OCI-LY3 (cell line): Measurements from ENCODE around the gene MINDY4.

ENCODE experiments used
- CTCF ChIP-seq: fragments of 200-600, 300-600 bp; sonication (generic); IDR thresholded peaks from 2 replicates; pipeline ENCODE4 v1.5.1; 2014; ENCODE audit warnings: antibody characterized with exemption, low read length, low read depth
- EZH2phosphoT487 ChIP-seq: fragments of 200-600 bp; shearing (Covaris generic); IDR thresholded peaks from 2 replicates; pipeline ENCODE4 v1.6.1; 2018; ENCODE audit warnings: antibody characterized with exemption, mixed run types, low read depth

DNA sequence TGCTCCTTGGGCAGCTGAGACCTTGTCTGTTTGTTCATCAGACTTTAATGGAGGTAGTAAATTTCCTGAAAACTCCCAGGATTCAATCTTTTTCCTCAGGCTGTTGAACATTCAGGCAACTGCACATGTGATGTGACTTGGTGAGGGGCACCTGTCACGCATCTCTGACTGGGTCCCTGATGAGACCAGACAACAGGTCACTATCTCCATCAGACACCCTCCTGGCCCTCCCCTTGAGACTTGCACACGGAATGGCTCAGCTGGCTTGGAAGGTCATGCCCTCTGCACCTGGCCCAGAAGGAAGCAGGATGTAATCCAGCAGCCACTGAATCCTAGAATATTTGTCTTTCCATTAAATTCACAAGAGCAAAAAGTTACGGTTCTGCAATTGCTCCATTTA, 156.3 kb downstream of the MINDY4 start:
- TF ChIP-seq CTCF, result no peak
- TF ChIP-seq EZH2phosphoT487, result no peak
